Erythroblast (primary cell): ENCODE data around the gene MOXD1.

Experiments used
- DNase-seq, 2 experiments: peaks; one replicate each; lab custom pipeline; 2025; lab: John Stamatoyannopoulos, UW
- GATA1 ChIP-seq: IDR thresholded peaks from 2 replicates; pipeline ENCODE4 v1.6.1; 2011; ENCODE audit warnings: low read depth, mild to moderate bottlenecking, control low read depth, low read length, moderate library complexity
- POLR2A ChIP-seq: IDR thresholded peaks from 2 replicates; pipeline ENCODE4 v1.6.1; 2011; ENCODE audit warnings: mild to moderate bottlenecking, low read length

Gene MOXD1

DNA sequence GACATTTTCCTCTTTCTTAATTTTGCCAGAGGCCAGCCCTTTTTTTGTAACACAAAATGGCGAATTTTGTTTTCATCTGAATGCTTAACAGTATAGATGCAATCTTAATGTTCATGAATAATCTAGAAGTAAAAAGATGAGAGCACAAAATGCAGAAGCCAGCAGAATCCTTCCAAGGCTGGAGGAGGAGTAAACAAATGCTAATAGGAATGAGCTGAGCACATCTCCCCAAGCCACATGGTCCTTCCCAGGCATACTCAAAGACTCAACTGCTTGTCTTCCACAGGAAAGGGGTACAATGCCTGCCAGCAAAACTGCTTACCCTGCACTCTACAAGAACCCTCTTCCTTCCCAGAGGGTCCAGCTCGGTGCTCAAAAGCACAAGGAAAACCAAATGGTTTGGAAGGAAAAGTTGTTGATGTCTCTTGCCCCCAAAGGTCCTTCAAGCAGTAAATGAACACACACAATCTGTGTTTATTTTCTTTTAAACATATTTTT, 155.1 kb downstream of the MOXD1 start:
- TF ChIP-seq GATA1 = no peak
- TF ChIP-seq POLR2A = no peak
- DNase-seq = no peak
